Transverse colon (tissue), 4 donors: ENCODE measurements around the gene BCL11A.

Experiments used
- CTCF ChIP-seq, 5 experiments: fragments of 200-600 bp in 3 of 5; fragments of 450-650 bp in 2 of 5; sonication (generic) in 3 of 5; IDR thresholded peaks; 1 replicate in 2 of 5; 2 replicates in 3 of 5; pipeline ENCODE4 v1.5.1; 2016 to 2017; ENCODE audit warnings: antibody characterized with exemption in 5 of 5, inconsistent platforms in 3 of 5, mild to moderate bottlenecking in 2 of 5, moderate library complexity in 1 of 5
- EP300 ChIP-seq: sonication (generic); formaldehyde crosslinking; IDR thresholded peaks from one replicate; pipeline ENCODE4 v1.6.1; 2017; ENCODE audit warnings: antibody characterized with exemption, low read depth
- POLR2A ChIP-seq: fragments of 450-650 bp; IDR thresholded peaks from one replicate; pipeline ENCODE4 v1.6.1; 2016; ENCODE audit warnings: antibody characterized with exemption, mild to moderate bottlenecking, moderate library complexity
- POLR2AphosphoS5 ChIP-seq, 3 donors: sonication (generic); formaldehyde crosslinking; IDR thresholded peaks; one replicate each; pipeline ENCODE4 v1.6.1; 2016; ENCODE audit warnings: antibody characterized with exemption in 3 of 3

- TF ChIP-seq CTCF (IDR thresholded peaks at IDR 0.05) (peak; percentile 43 to 78 (median 60)), POLR2A (no peak), POLR2AphosphoS5 (IDR thresholded peaks at IDR 0.05) (peak in 1 of 3 donors; percentile 32), EP300 (no peak)
Measured at GRCh38 chr2:60550178-60550983, 3.1 kb downstream of the BCL11A start.
